ENCODE results near the gene FNDC1. TPM values are rescaled to one million over a fixed set of nuclear protein-coding genes. Genes with fewer than 3 reads are reported as not detected.
"Not testable (repeated sequence)": the region's sequence is repeated elsewhere in the genome, so short reads cannot be mapped to it uniquely, and the experiment has no call there.

The FNDC1 gene
- total RNA-seq, 1 donor: not detected

DNA sequence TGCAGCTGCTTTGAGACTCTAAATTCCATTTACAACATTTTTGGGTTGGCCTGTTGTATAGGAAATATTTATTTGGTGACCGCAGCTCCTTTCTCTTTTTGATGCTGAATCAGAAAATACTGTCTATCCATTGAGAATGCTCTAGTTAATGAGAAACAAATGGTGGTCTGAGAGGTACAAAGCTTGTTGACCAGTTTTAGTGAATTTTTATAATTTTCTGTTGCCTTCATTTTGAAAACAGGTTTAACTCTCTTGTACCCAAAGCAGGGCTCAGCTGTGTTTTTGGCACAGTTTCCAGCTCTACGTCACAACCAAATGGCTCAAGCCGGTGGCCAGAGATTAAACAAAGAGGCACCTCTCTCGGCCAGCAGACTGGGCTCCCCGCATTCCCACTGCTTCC, 113.2 kb downstream of the FNDC1 start:
- H3K4me3 ChIP-seq (ENCODE audit: low read length): no peak overlapping the region
- no peaks in the 10 kb centered on the region for H3K9me3 ChIP-seq (ENCODE audit: low read depth, low read length)
- no peaks in the 10 kb centered on the region for H3K4me1 ChIP-seq (ENCODE audit: insufficient read depth, low read length)
- no peaks in the 10 kb centered on the region for H3K27me3 ChIP-seq (ENCODE audit: insufficient read depth, low read length)

DNA sequence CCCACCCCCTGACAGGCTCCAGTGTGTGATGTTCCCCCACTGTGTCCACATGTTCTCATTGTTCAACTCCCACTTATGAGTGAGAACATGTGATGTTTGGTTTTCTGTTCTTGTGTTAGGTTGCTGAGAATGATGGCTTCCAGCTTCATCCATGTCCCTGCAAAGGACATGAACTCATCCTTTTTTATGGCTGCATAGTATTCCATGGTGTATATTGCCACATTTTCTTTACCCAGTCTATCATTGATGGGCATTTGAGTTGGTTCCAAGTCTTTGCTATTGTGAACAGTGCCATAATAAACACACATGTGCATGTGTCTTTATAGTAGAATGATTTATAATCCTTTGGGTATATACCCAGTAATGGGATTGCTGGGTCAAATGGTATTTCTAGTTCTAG, 115.5 kb downstream of the FNDC1 start:
- H3K4me1 ChIP-seq (ENCODE audit: insufficient read depth, low read length); H3K27me3 ChIP-seq (ENCODE audit: insufficient read depth, low read length); H3K4me3 ChIP-seq (ENCODE audit: low read length); H3K9me3 ChIP-seq (ENCODE audit: low read depth, low read length): not testable (repeated sequence)

DNA sequence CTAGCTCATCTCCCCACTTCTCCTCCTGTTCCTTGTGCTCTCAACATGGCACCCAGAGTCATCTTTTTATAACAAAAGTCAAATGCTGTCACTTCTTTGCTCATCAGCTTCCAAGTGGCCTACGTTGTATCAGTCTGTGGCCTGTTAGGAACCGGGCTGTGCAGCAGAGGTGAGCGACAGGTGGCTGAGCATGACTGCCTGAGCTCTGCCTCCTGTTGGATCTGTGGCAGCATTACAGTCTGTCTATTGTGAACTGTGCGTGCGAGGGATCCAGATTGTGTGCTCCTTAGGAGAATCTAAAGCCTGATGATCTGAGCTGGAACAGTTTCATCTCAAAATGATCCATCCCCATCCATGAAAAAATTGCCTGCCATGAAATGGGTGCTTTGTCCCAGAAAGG, 129.6 kb downstream of the FNDC1 start:
- no peaks in the 10 kb centered on the region for H3K4me1 ChIP-seq (ENCODE audit: insufficient read depth, low read length)
- peaks cover 9% of the 10 kb centered on the region for H3K27me3 ChIP-seq (ENCODE audit: insufficient read depth, low read length)
- H3K9me3 ChIP-seq (ENCODE audit: low read depth, low read length): no peaks in the 10 kb centered on the region
- no peak overlapping the region for H3K4me3 ChIP-seq (ENCODE audit: low read length)

DNA sequence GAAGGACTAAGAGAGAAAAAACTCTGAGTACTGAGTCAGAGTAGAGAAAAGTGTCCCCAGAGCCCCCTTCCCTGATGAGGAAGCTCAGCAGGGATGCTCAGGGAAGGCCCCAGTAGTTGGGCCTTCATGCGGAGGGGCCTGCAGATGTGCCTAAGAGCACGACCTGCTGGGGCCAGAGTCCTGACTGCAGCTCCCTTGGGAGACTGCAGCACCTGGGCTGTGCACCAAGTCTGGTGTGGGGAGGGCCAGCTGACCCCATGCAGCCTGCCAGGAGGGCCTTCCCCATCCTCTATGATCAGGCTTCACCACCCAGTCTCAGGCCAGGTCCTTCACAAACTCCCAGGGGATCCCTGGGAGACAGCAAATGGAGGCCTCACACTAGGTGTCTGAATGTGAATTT, 130.4 kb downstream of the FNDC1 start:
- Histone ChIP-seq H3K27me3 (ENCODE audit: insufficient read depth, low read length) (peaks cover 9% of the 10 kb centered on the region), H3K4me1 (ENCODE audit: insufficient read depth, low read length) (no peaks in the 10 kb centered on the region), H3K9me3 (ENCODE audit: low read depth, low read length) (no peaks in the 10 kb centered on the region), H3K4me3 (ENCODE audit: low read length) (no peak overlapping the region)

DNA sequence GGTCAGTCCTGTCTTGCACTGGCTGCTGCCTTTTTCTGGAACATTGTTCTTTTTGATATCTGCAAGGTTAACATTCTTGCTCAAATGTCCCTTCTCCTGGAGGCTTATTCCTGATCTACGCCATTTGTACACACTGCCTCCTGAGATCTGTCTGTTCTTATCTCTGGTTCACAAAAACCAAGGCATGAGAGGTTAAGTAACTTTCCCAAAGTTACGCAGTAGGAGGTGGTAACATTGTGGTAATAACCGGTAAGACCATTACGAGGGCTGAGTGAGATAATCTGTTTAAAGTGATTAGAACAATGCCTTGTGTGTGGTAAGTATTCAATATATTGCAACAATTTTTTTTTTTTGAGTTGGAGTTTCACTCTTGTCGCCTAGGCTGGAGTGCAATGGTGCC, 132.1 kb downstream of the FNDC1 start:
- no peaks in the 10 kb centered on the region for H3K4me1 ChIP-seq (ENCODE audit: insufficient read depth, low read length)
- no peaks in the 10 kb centered on the region for H3K9me3 ChIP-seq (ENCODE audit: low read depth, low read length)
- peaks cover 4% of the 10 kb centered on the region for H3K27me3 ChIP-seq (ENCODE audit: insufficient read depth, low read length)
- H3K4me3 ChIP-seq (ENCODE audit: low read length): no peak overlapping the region

DNA sequence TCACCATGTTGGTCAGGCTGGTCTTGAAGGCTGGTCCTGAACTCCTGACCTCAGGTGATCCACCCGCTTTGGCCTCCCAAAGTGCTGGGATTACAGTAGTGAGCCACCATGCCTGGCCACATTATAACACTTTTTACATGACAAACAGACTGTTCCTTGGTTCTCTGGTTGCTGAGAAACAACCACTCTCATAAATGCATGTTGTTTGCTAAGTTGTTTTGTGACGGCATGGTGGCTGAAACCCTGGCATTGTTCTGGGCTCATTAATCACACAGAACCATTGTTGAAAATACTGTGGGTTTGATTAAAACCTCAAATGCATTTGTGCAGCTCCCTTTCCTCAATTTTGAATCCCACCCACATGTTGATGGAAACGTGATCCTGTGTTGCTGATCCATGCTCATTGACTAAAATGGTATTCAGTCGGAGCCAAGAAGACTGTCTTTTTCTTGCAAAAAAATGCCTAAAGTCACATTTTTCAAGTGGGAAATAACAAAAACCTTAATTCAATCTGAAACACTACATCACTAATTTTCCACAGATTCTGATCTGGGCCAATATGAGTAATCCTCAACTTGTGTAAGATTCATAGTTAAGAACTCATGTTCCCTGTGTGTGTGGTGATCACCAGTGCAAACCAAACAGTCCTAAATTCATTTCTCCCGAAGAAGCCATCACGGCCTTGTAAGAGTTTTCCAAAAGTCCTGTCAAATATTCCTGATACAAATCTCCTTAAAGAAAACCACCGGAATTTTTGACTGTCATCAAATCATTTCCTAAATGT, 132.8 kb downstream of the FNDC1 start:
- Histone ChIP-seq H3K4me3 (ENCODE audit: low read length) (no peak overlapping the region), H3K9me3 (ENCODE audit: low read depth, low read length) (no peaks in the 10 kb centered on the region), H3K27me3 (ENCODE audit: insufficient read depth, low read length) (peaks cover 3% of the 10 kb centered on the region), H3K4me1 (ENCODE audit: insufficient read depth, low read length) (no peaks in the 10 kb centered on the region)

DNA sequence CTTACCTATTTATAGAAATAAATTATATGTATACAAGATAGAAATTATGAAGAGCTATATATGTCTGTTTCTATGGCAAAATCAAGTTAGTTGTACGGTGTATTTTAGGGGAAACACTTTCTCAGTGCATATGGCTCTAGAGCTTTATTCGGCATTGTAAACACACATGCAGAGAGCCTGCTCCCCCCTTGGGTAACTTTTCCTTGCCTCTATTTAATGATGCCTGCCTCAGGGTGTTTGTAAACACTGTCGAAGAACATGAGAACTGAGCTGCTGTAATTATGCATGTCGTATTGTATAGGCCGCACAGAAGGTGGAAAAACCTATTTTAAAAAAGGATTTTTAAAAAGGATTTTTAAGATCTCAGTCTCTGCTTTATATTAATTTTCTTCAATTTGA, 133.4 kb downstream of the FNDC1 start:
- H3K27me3 ChIP-seq (ENCODE audit: insufficient read depth, low read length): no peaks in the 10 kb centered on the region
- H3K4me3 ChIP-seq (ENCODE audit: low read length): no peak overlapping the region
- no peaks in the 10 kb centered on the region for H3K9me3 ChIP-seq (ENCODE audit: low read depth, low read length)
- H3K4me1 ChIP-seq (ENCODE audit: insufficient read depth, low read length): no peaks in the 10 kb centered on the region

DNA sequence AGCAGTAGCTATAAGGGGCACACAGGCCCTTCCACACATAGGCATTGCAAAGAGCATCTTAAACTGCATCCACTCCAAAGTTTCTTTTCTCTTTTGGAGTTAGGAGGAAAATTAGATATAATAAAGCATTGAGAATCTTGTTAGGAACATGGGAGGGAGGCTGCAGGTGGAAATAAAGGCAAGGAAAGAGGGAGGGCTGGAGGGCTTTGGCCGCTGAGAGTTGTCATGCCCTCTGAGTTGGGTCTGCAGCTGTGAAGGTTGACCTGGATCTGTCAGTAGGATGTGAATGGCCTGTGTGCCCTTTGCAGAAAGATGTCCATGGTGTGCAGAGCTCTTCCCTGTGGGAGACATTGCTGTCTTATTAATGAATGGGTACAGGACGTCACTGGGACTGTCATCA, 134.0 kb downstream of the FNDC1 start:
- H3K4me3 ChIP-seq (ENCODE audit: low read length): no peak overlapping the region
- H3K27me3 ChIP-seq (ENCODE audit: insufficient read depth, low read length): no peaks in the 10 kb centered on the region

DNA sequence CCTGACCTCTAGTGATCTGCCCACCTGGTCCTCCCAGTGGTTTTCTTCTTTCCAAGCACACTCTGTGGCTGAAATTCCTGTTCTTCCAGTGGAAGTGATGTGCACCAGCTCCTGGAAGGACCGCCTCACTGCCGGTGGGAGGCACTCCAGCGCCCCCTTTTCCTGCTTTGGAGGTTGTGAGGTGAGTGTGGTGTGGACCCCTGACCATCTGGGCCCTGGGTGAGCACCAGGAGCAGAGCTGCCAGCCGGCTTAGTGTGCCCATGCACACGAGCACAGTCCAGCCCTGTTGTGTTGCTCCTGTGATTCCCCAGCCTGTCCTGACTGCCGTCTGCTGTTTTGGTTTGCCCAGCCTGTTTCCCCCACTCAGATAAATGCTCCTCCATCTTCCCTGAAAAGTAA, 134.6 kb downstream of the FNDC1 start:
- Histone ChIP-seq H3K4me1 (ENCODE audit: insufficient read depth, low read length) (no peaks in the 10 kb centered on the region), H3K4me3 (ENCODE audit: low read length) (no peak overlapping the region), H3K9me3 (ENCODE audit: low read depth, low read length) (no peaks in the 10 kb centered on the region), H3K27me3 (ENCODE audit: insufficient read depth, low read length) (no peaks in the 10 kb centered on the region)

More for the DNA sequence above, 134.0 kb downstream of the FNDC1 start:
- H3K4me1 ChIP-seq (ENCODE audit: insufficient read depth, low read length): no peaks in the 10 kb centered on the region
- no peaks in the 10 kb centered on the region for H3K9me3 ChIP-seq (ENCODE audit: low read depth, low read length)

DNA sequence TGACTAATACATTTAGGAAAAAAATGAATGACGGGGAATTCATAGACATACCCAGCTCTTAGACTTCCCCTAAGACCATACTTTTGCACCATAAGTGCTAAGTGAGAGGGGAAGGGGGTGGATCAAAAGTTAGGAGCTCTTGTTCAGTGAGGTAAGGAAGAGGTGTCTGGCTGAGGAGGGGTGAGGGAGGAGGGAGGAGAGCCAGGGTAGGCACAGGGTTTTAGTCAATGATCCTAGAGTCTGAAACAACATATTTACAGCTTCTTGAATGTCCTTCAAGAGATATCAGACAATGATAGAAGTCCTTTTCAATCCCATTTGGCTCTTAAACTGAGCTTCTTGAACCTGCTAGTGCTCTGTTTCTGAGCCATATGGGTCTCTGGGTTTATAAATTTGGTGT, 135.4 kb downstream of the FNDC1 start:
- no peaks in the 10 kb centered on the region for H3K9me3 ChIP-seq (ENCODE audit: low read depth, low read length)
- H3K4me3 ChIP-seq (ENCODE audit: low read length): no peak overlapping the region
- no peaks in the 10 kb centered on the region for H3K4me1 ChIP-seq (ENCODE audit: insufficient read depth, low read length)
- no peaks in the 10 kb centered on the region for H3K27me3 ChIP-seq (ENCODE audit: insufficient read depth, low read length)

DNA sequence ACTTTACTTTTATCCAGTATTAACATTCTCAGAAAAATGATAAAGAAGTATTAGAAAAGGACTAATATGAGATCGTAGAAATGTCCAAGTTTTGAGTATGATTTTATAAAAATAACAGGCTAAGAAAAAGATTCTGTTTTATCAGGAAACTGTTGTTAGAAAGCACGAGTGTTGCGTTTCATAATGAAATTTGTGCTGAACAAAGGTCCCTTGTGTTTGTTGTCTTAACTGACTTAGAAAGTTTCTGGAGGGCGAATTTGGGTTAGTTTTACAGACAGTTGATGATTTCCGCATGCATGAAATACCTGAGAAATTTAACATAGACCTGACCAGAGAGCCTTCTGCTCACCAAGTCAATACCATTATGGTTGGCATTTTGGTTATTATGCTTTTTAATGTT, 136.0 kb downstream of the FNDC1 start:
- no peak overlapping the region for H3K4me3 ChIP-seq (ENCODE audit: low read length)
- no peaks in the 10 kb centered on the region for H3K4me1 ChIP-seq (ENCODE audit: insufficient read depth, low read length)
- H3K27me3 ChIP-seq (ENCODE audit: insufficient read depth, low read length): no peaks in the 10 kb centered on the region
- no peaks in the 10 kb centered on the region for H3K9me3 ChIP-seq (ENCODE audit: low read depth, low read length)

DNA sequence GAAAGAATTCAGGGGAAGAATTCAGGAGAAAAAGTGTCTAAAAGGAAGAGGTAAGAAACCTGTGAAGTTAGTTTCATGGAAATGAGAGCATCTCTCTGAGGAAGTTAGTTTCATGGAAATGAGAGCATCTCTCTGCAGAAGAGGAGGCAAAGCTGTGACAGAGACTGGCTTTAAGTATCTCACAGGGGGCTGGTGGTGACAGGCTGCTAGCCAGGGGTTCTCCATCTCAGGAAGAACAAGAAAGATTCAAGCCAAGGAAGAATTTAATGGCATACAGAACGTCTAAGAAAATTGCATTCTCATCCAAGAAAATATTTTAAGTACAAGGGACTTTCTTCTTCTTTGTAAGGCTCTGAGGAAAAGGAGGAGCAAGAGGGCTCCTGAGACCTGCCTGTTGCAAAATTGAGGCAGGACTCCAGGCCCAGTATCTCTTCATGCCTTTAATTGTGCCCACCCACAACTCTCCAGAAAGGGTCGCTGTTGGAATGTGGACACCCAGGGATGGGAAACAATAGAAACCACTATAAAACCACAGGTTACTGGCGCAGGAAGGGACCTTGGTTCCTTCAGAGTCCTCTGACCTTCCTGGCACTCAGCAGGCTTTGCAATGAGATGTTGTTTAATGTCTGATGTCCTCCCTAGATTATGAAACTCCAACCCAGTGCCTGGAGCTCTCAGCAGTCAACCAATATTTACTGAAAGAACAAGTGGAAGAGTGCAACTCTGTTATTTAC, 136.8 kb downstream of the FNDC1 start:
- Histone ChIP-seq H3K27me3 (ENCODE audit: insufficient read depth, low read length) (no peaks in the 10 kb centered on the region), H3K9me3 (ENCODE audit: low read depth, low read length) (no peaks in the 10 kb centered on the region), H3K4me3 (ENCODE audit: low read length) (no peak overlapping the region), H3K4me1 (ENCODE audit: insufficient read depth, low read length) (no peaks in the 10 kb centered on the region)

DNA sequence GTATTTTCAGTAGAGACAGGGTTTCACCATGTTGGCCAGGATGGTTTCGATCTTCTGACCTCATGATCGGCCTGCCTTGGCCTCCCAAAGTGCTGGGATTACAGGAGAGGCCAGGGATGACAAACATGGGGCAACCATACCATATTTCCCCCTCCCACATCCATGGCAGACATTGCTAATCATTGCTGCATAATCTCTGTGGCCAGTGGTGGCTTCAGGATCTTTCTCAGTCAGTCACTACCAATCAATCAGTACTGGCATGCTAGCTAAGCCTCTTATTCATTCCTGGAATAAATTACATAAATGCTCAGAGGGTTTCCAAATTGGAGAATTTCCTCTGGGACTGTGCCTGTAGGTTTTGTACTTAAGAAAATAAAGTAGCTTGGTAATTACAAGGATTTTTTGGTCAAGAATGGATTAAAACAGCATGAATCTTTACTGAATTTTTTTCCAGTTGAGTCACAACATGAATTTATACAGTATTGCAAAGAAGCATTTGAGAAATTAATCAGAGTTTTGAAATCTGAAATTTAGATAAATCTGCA, 138.1 kb downstream of the FNDC1 start:
- Histone ChIP-seq H3K27me3 (ENCODE audit: insufficient read depth, low read length) (no peaks in the 10 kb centered on the region), H3K4me1 (ENCODE audit: insufficient read depth, low read length) (no peaks in the 10 kb centered on the region), H3K4me3 (ENCODE audit: low read length) (no peak overlapping the region), H3K9me3 (ENCODE audit: low read depth, low read length) (no peaks in the 10 kb centered on the region)

DNA sequence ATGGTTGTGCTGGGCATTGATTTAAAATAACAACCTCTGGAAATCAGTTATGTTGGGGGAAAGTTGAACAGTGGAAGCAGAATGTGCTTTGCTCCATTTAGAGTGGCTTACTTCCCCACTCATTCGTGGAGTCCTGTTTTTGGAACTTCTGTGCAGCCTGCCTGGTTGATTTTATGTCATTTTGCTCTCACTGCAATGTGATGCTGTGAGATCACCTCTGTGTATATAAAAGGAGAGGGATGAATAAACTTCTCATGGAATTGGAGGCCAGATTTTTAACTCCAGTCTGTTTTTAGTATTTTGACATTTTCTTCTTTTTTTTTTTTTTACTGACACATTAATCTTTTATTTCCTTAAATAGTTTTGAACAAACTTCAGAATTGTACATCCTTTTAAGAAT, 139.0 kb downstream of the FNDC1 start:
- no peaks in the 10 kb centered on the region for H3K27me3 ChIP-seq (ENCODE audit: insufficient read depth, low read length)
- H3K9me3 ChIP-seq (ENCODE audit: low read depth, low read length): no peaks in the 10 kb centered on the region
- H3K4me1 ChIP-seq (ENCODE audit: insufficient read depth, low read length): no peaks in the 10 kb centered on the region
- no peak overlapping the region for H3K4me3 ChIP-seq (ENCODE audit: low read length)

DNA sequence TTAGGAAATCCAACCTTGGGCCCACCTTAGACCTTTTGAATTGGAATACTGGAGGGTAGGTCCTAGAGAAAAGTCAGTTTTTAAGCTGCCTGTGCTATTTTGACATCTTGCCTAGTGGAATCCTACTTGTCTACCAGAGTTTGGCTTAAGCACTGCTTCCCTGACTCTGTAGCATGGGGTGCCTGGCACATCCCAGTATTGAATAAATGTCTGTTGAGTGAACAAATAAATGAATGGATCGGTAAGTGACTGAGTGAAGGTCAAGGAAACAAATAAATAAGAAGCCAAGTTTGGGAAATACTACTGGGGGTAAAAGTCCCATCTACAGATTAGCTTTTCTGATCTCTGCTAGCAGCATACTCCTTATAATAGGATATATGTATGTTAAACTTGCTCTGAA, 140.5 kb downstream of the FNDC1 start:
- no peak overlapping the region for H3K4me3 ChIP-seq (ENCODE audit: low read length)

DNA sequence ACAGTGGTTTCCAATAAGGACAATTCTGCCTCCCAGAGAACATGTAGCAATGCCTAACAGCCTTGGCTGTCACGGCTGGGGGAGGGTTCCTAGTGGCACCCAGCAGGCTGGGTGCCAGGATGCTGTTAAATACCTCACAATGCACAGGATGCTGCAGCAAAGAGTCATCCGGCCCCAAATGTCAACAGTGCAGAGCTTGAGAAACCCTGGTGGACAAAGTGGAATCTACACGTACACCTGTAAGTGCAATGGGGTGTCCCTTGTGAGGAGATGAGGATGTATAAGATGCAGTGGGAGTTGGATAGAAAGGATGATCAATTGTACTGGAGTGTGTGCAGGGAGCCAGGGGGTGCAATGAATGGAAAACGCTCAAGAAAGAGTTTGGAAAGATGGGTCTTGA, 142.4 kb downstream of the FNDC1 start:
- no peaks in the 10 kb centered on the region for H3K27me3 ChIP-seq (ENCODE audit: insufficient read depth, low read length)
- H3K9me3 ChIP-seq (ENCODE audit: low read depth, low read length): no peaks in the 10 kb centered on the region
- no peak overlapping the region for H3K4me3 ChIP-seq (ENCODE audit: low read length)
- H3K4me1 ChIP-seq (ENCODE audit: insufficient read depth, low read length): no peaks in the 10 kb centered on the region

More for the DNA sequence above, 140.5 kb downstream of the FNDC1 start:
- Histone ChIP-seq H3K27me3 (ENCODE audit: insufficient read depth, low read length) (no peaks in the 10 kb centered on the region), H3K9me3 (ENCODE audit: low read depth, low read length) (no peaks in the 10 kb centered on the region), H3K4me1 (ENCODE audit: insufficient read depth, low read length) (no peaks in the 10 kb centered on the region)

Measured in mononuclear cell (primary cell).